HG03066 (cell line): ENCODE data around the gene PMVK.
A peak's percentile ranks its signal among the peaks of the same experiment; 100 is the strongest.

ENCODE experiments used
- ATAC-seq: cut with Tn5 transposase; IDR thresholded peaks from one replicate; pipeline ENCODE4 v1.9.1; 2021; ENCODE audit warnings: low read depth; ENCODE audit not compliant: unreplicated experiment

PMVK gene

GRCh38 chr1:154967331-154967950 lies 30.9 kb upstream of the PMVK start:
- ATAC-seq = no peak

DNA sequence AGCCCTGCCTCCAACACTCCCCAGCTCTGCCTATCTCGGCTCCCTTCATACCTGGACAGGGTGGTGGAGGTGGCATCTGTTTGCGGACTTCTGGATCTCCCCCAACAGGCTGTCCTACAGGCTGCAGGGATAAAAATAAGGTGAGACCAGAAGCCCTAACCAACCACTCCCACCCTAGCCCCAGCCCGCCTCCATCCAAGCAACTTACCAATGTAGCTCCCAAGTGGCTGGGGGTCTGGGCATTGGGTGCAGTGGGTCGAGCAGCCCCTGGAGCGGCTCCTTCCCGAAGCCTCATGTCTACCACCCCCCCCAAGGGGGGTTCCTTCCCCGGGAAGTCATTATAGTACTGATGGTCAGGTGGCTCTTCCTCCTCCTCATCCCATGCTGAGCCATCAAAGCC lies 29.6 kb upstream of the PMVK start:
- no peak for ATAC-seq

GRCh38 chr1:154964359-154964758 lies 27.8 kb upstream of the PMVK start:
- ATAC-seq = no peak

- no peak for ATAC-seq
Measured at GRCh38 chr1:154963643-154964042, 27.1 kb upstream of the PMVK start.

DNA sequence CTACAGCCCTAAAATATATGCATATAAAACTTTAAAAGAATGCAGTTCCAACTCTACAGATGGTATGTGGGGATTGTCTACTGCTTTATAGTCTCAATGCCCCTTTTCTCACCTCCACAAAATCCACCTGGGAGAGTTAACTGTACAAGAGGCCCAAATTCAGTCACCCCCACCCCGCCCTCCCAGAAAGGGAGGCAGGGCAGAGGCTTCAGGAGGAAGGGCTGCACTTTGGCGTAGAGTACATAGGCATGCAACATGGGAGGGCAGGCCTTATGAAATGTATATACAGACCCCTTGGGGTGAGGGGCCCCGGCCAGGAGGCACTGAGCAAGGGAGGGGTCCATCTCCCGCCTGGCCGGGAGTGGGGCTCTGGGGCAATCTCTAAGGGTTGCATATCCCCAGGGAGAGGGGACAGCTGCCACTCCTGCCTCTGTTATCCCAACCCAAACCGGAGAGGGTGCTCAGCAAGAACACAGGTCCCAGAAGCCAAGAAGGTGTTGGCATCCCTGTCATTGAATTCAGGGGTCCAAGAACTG lies 26.3 kb upstream of the PMVK start:
- ATAC-seq = no peak

- ATAC-seq = peak; percentile 18
Measured at GRCh38 chr1:154962156-154962749, 25.7 kb upstream of the PMVK start.

DNA sequence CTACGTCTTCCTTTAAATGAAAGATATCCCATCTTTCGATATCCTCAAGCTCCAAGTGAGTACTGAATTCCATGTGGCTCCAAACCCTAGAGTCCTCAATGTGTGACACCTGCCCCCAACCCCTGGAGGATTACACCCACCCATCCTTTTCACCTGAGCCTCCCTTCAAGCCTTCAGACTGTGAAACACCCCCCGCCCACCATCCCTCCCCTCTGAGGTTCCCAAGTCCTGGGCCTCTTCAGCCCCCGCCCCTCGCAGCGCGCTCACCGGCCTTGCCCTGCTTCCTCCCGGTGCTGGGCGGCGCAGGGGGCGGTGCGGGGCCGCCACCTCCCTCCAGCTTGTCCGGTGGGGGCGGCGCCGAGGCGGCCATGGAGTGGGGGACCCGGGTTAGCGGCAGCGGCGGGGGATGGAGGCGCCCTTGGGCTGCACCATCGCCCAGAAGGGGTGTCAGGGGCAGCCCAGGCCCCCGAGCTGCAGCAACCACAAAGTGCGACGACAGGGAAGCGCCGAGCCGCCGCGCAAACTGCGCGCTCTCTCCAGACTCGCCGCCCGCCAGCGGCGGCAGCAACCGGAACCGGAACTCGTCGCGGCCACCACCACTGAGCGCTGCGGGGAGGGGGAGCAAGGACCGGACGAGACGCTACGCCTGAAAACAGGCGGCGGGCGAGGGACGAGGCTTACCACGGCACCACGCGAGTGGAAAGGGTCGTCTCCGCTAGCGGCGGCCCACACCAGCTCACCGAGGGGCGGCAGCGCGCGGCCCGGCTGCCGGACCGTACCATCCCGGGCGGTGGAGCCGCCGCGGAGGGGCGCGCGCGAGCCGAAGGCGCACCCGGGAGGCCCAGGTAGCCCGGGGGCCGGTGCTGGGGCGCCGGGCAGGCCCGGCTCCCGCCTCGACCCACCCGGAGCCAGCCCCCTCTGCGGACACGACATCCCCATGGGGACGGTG lies 25.0 kb upstream of the PMVK start, which contains the start of gene PYGO2:
Gene PYGO2 (minus strand): TSS at position 576 of the 949 bp plus-strand sequence. CDS start 206 bp downstream, at position 370.
- ATAC-seq = peak; percentile 69

GRCh38 chr1:154960446-154961136 lies 24.1 kb upstream of the PMVK start:
- no peak for ATAC-seq

DNA sequence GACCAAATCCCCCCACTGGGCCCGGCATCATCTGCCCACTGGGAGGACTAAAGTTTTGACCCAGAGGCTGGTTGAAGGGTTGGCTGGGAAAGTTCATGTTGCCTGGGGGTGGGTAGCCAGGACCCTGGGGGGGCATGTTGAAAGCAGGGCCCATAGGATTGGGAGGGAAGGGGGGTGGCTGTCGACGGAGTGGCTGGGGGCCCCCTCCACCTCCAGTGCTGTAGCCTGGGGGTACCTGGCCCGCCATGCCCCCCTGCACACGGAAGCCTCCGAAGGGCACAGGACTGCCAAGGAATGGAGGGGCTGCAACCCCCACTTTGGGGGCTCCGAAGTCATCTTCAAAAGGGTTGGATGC lies 22.9 kb upstream of the PMVK start:
- ATAC-seq = no peak

GRCh38 chr1:154958681-154959425 lies 22.3 kb upstream of the PMVK start:
- no peak for ATAC-seq

DNA sequence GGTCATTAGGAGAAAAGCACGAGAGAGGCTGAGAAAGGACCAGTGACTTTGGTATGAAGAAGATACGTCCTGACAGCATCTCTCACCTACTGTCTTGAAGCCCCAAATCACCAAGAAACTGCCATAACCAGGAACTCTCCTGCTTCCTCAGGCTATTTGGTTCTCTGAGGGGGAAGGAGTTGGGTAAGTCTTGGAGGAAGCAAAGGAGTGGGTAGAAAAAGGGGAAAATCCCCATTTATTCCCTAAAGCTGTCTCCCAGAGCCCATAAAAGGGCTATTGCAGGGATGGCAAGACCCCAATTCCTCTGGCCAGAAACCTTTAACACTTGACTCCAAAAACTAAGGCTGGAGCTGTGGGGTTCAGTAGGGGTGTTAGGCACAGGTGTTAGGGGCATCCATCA lies 21.5 kb upstream of the PMVK start:
- no peak for ATAC-seq

DNA sequence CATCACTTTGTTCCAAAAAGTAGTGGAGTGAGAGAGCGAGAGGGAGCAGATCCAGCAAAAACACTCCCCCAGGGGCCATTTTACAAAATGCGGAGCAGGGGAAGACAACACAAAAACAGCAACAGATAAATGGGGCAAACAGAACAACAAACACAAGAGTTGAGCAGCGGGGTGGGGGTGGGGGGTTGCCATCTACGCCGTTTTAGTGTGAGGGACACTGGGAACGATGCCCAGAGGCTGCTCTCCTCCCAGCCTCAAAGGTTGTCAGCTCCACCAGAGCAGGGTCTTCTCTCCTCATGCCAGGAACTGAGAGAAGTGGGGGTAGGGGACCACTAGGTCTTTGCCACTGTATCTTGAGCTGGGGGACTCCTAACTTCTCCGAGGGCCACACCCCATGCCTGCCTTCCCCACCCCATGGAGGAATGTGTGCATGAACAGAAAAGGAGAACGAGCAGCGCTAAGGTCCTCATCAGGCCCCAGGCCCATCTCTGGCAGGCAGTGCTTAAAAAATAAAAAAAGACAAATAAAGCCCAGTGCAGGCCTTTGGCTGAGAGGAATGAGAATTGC lies 20.7 kb upstream of the PMVK start:
- ATAC-seq = no peak

DNA sequence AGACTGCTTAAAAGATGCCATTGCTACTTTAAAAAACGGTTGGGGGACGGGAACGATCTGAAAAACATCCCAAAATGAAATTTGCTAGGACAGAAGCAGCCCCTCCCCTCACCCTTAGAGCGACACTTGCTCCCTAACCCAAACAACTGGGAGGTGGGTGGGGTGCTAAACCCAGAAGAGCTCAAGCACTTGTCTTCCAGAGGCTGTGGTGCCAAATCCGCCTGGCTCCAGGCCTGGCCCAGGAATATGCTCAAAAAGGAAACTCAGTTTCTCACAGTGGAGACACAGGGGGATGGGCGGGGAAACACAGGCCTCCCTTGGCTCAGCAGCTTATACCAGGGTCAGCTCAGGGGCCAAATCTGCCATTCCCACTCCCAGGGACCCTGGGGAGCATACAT lies 20.0 kb upstream of the PMVK start:
- no peak for ATAC-seq

- peak; percentile 71 for ATAC-seq
Measured at GRCh38 chr1:154955718-154956543, 19.4 kb upstream of the PMVK start, which contains the start of gene PBXIP1. Gene PBXIP1 (minus strand): TSS chr1:154956099. CDS start chr1:154953721, 2,378 bp downstream.

DNA sequence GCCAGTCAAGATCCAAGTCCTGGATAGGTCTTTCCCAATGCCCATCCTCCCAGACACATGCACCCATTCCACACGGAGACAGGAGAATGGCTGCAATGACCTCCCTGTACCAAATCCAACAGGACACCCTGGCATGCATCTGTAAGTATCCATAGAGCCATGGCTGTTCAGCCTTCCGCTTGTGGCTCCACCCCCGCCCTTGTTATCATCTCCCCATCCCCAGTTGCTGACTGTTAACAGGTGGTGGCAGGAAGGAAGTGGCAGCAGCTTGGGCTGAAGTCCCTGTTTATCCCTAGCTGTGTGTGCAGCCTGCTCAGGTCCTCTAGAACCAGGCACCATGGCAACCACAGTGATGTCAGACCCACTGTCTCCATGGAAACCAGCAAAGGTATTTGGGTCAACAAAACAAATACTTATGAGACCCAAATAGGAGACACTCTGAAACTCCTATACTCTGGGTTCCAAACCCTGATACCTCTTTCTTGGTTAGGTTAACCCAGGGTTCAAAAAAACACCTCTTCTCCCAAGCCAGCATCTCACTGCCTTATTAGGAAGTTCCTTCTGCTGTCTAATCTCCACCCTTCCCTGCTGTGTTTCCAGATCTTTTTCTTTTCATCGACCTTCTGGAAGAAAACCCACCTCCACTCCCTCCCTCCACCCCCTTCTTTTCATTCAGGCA lies 18.7 kb upstream of the PMVK start:
- ATAC-seq = peak; percentile 42

GRCh38 chr1:154954541-154954940 lies 18.0 kb upstream of the PMVK start:
- ATAC-seq = no peak

GRCh38 chr1:154953611-154954038 lies 17.1 kb upstream of the PMVK start:
- ATAC-seq = no peak

DNA sequence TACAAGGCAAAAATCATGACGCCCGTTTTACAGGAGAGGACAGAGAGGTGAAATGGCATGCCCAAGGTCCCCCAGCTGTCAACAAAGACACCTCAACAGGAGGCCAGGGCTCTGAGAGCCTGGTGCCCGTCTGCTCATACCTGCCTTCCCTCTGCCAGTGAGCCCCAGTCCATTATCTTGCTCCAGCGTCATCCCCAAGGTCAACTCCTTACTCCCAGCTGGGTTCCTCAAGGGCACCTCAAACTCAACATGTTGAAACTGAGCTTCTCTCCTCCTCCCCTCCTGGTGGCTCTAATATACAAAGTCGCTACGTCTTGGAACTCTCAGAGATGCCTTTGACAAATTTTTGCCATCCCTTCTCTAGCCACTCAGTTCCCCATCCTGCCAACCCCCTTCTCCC lies 16.1 kb upstream of the PMVK start:
- ATAC-seq = no peak
